ENCODE data around the gene PSMD1. TPM values are rescaled to one million over a fixed set of nuclear protein-coding genes. Genes with fewer than 3 reads are reported as not detected.
"Not testable (repeated sequence)": the region's sequence is repeated elsewhere in the genome, so short reads cannot be mapped to it uniquely, and the experiment has no call there.

Gene PSMD1
- total RNA-seq, 1 donor from 2014 or later, result 172 TPM

DNA sequence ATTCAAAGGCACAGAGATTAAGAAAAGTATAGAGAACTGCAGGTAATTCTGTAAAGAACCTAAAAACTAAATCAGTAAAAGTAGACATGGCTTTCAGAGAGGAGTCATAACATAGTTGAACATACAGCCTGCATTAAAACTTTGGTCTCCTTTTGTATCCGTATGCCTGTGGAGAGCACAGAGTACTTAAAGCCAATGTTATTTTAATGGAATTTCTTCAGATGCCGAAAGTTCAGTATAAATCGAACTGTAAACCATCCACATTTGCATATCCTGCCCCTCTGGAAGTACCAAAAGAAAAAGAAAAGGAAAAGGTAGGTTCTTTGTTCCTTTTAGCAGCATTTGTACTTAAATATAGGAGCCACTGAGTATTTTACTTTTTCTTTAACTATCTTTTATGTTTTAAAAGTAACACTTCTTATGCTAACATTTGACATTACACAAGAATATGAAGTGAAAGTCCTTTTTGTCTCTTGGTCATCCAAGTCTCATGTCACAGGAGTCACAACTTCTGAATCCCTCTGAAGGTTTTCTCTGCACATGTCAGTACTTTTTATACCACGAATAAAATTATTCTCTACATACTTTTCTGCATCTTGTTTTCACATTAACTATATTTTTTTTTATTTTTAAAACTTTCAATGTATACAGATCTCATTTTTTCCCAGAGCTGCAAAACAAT is 106.9 kb downstream of the PSMD1 start:
- H3K4me1 Mint-ChIP-seq (ENCODE audit: low read depth), result peaks cover 26% of the 10 kb centered on the region
- H3K36me3 Mint-ChIP-seq (ENCODE audit: low read depth), result peaks cover 48% of the 10 kb centered on the region
- H3K27ac Mint-ChIP-seq, result no peak overlapping the region
- no peaks in the 10 kb centered on the region for H3K9me3 Mint-ChIP-seq
- intact Hi-C loops (cut with micrococcal nuclease), result no loop called here
- no peaks in the 10 kb centered on the region for H3K27me3 Mint-ChIP-seq (ENCODE audit: insufficient read depth)
- DNase-seq (ENCODE audit: low spot score), result no peak
- no peak overlapping the region for H3K4me3 Mint-ChIP-seq

DNA sequence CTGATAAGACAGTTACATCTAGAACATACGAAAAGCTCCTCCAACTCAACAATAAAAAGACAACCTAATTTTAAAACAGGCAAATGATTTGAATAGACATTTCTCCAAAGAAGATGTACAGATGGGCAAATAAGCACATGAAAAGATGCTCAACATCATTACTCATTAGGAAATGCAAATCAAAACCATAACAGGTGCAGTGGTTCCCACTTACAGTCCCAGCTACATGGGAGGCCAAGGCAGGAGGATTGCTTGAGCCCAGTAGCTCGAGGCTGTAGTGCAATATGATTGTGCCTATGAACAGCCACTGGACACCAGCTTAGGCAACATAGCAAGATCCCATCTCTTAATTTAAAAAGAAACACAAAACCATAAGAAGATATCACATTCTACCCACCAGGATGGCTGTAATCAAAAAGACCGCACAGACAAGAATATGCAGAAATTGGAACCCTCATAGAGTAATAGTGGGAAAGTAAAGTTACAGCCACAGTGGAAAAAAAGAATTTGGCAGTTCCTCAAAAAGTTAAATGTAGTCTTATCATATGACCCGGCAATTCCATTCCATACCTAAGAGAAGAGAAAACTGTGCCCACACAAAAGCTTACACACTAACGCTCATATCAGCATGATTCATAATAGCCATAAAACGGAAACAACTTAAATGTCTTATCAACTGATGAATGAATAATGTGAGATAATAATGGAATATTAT is 111.2 kb downstream of the PSMD1 start:
- Mint-ChIP-seq H3K27me3 (ENCODE audit: insufficient read depth) (no peaks in the 10 kb centered on the region), H3K9me3 (no peaks in the 10 kb centered on the region), H3K27ac (peak overlapping the region; percentile 82), H3K4me3 (no peak overlapping the region), H3K36me3 (ENCODE audit: low read depth) (peaks cover 56% of the 10 kb centered on the region), H3K4me1 (ENCODE audit: low read depth) (peaks cover 16% of the 10 kb centered on the region)
- intact Hi-C loops (cut with micrococcal nuclease), result no loop called here
- no peak for DNase-seq (ENCODE audit: low spot score)

DNA sequence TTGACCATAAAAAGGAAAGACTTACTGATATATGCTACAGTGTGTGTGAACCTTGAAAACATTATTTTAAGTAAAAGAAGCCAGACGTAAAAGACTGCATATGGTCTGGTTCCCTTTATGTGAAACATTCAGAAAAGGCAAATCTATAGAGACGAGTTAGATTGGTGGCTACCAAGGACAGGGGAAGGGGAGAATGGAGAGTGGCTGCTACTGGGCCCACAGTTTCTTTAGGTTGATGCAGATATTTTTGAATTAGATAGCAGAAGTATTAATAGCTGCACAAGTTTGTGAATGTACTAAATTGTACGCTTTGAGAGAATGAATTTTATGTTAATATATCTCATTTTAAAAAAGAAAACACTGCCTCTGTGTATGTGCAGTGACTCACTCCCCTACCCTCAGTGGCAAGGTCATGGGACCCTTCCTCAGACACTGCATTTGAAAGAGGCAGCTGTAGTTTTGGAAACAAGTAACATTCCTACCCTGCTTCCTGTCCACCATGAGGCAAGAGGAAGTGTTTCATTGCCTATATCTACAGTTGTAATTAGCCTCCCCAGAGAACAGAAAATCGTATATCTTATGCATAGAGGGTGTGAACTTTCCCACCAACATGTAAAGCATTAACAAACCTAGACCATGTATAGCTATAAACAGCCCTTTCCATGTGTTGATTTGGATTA is 111.9 kb downstream of the PSMD1 start:
- Mint-ChIP-seq H3K27ac (peak overlapping the region; percentile 82), H3K36me3 (ENCODE audit: low read depth) (peaks cover 56% of the 10 kb centered on the region), H3K4me1 (ENCODE audit: low read depth) (peaks cover 16% of the 10 kb centered on the region), H3K9me3 (no peaks in the 10 kb centered on the region), H3K27me3 (ENCODE audit: insufficient read depth) (no peaks in the 10 kb centered on the region), H3K4me3 (no peak overlapping the region)
- intact Hi-C loops (cut with micrococcal nuclease), result no loop called here
- no peak for DNase-seq (ENCODE audit: low spot score)

DNA sequence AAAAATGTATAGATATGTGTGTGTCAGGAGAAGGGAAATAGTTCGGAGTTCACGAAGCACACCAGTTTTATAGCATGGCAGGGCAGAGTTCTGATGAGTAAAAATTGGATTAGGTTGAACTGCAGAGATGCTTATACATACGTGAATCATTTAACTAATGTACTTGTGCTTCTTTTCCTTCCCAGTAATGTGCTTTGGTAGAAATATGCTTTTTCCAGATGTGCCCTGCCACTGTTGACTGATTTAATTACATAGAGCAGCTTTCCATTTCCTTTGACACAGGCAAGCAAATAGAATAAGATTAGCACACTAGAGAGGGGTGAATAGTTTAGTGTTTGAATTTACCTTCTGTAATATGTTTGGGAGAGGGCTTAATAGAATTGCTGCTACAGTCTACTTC is 112.8 kb downstream of the PSMD1 start:
- no peaks in the 10 kb centered on the region for H3K27me3 Mint-ChIP-seq (ENCODE audit: insufficient read depth)
- H3K36me3 Mint-ChIP-seq (ENCODE audit: low read depth), result peaks cover 57% of the 10 kb centered on the region
- DNase-seq (ENCODE audit: low spot score), result no peak
- H3K27ac Mint-ChIP-seq, result no peak overlapping the region
- H3K4me3 Mint-ChIP-seq, result no peak overlapping the region
- intact Hi-C loops (cut with micrococcal nuclease), result no loop called here
- peaks cover 16% of the 10 kb centered on the region for H3K4me1 Mint-ChIP-seq (ENCODE audit: low read depth)
- no peaks in the 10 kb centered on the region for H3K9me3 Mint-ChIP-seq

DNA sequence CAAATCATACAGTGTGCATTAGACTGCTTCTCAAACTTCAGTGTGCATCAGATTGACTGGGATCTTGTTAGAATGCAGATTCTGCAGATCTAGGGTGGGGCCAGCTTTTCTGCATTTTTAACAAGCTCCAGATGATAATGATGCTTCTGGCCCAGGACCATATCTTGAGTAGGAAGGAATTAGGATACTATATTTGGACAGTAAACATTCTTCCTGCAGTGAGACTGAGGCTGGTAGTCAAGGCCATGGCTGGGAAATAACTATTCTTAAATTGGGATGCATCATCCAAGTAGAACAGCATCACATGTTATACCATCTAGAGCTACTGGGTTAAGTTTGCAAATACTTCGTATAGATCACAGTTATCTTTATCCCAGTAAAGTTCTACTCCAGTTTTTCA is 113.4 kb downstream of the PSMD1 start:
- DNase-seq (ENCODE audit: low spot score), result no peak
- H3K36me3 Mint-ChIP-seq (ENCODE audit: low read depth), result peaks cover 56% of the 10 kb centered on the region
- H3K4me3 Mint-ChIP-seq, result no peak overlapping the region
- peaks cover 16% of the 10 kb centered on the region for H3K4me1 Mint-ChIP-seq (ENCODE audit: low read depth)
- no peaks in the 10 kb centered on the region for H3K9me3 Mint-ChIP-seq
- no peak overlapping the region for H3K27ac Mint-ChIP-seq
- intact Hi-C loops (cut with micrococcal nuclease), result no loop called here
- H3K27me3 Mint-ChIP-seq (ENCODE audit: insufficient read depth), result no peaks in the 10 kb centered on the region

DNA sequence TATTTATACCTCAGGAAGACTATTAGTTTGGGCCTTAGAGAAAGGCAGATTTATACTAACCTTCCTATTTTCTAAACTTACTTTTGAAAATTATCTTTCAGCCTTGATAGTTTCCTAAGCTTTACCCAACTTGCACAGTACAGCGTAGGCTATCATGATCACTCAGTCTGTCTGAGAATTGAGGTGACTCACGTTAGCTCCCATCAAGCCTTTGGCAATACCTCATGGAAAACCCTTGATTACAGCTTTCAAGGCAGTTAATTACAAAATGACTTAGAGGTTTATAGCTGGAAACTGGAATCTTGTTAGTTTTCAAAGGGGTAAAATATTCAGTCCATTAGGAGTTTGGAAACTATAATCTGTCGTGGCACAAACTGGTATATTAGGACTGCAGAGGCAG is 115.4 kb downstream of the PSMD1 start:
- H3K27ac Mint-ChIP-seq, result no peak overlapping the region
- intact Hi-C loops (cut with micrococcal nuclease), result no loop called here
- no peaks in the 10 kb centered on the region for H3K9me3 Mint-ChIP-seq
- H3K4me1 Mint-ChIP-seq (ENCODE audit: low read depth), result peaks cover 18% of the 10 kb centered on the region
- H3K4me3 Mint-ChIP-seq, result no peak overlapping the region
- peaks cover 52% of the 10 kb centered on the region for H3K36me3 Mint-ChIP-seq (ENCODE audit: low read depth)
- no peaks in the 10 kb centered on the region for H3K27me3 Mint-ChIP-seq (ENCODE audit: insufficient read depth)
- DNase-seq (ENCODE audit: low spot score), result no peak

DNA sequence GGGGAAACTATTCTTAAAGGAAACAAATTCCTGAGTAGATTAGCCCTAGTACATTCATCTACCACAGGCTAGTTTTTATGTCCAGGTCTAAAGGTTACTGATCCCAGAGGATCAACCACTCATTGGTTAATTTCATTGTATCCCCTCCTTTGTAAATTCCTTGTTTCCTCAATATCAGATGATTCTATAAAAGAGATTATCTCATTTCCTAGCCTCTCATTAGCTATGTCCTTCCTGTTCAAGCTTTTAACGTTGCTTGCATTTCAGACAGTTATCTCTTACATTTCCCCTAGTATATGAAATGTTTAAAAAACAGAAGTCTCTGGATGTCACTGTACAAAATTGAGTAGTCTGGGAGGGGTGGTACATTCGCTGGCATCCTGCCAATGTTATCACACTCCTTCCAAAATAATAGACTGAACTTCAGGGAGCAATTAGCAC is 117.6 kb downstream of the PSMD1 start:
- Mint-ChIP-seq H3K27ac (no peak overlapping the region), H3K36me3 (ENCODE audit: low read depth) (peaks cover 42% of the 10 kb centered on the region), H3K27me3 (ENCODE audit: insufficient read depth) (no peaks in the 10 kb centered on the region), H3K9me3 (no peaks in the 10 kb centered on the region), H3K4me1 (ENCODE audit: low read depth) (peaks cover 10% of the 10 kb centered on the region), H3K4me3 (no peak overlapping the region)
- DNase-seq (ENCODE audit: low spot score), result no peak
- intact Hi-C loops (cut with micrococcal nuclease), result no loop called here

DNA sequence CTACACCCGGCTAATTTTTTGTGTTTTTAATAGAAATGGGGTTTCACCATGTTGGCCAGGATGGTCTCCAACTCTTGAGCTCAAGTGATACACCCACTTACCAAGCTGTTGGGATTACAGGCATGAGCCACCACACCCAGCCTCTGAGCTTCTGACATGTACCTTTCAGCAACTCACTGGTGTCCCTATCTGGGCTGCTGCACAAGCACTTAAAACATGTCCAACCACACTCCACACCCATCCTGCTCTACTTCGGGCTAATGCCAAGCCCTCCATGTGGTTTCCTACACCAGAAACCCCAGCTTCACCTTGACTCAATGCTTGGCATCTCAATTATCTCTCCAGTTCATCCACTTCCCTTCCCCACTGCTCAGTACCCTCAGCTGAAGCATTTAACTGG is 119.4 kb downstream of the PSMD1 start:
- intact Hi-C loops (cut with micrococcal nuclease), result no loop called here
- no peak for DNase-seq (ENCODE audit: low spot score)
- Mint-ChIP-seq H3K4me1 (ENCODE audit: low read depth) (peaks cover 18% of the 10 kb centered on the region), H3K4me3 (no peak overlapping the region), H3K9me3 (no peaks in the 10 kb centered on the region), H3K27ac (no peak overlapping the region), H3K27me3 (ENCODE audit: insufficient read depth) (no peaks in the 10 kb centered on the region), H3K36me3 (ENCODE audit: low read depth) (peaks cover 30% of the 10 kb centered on the region)

DNA sequence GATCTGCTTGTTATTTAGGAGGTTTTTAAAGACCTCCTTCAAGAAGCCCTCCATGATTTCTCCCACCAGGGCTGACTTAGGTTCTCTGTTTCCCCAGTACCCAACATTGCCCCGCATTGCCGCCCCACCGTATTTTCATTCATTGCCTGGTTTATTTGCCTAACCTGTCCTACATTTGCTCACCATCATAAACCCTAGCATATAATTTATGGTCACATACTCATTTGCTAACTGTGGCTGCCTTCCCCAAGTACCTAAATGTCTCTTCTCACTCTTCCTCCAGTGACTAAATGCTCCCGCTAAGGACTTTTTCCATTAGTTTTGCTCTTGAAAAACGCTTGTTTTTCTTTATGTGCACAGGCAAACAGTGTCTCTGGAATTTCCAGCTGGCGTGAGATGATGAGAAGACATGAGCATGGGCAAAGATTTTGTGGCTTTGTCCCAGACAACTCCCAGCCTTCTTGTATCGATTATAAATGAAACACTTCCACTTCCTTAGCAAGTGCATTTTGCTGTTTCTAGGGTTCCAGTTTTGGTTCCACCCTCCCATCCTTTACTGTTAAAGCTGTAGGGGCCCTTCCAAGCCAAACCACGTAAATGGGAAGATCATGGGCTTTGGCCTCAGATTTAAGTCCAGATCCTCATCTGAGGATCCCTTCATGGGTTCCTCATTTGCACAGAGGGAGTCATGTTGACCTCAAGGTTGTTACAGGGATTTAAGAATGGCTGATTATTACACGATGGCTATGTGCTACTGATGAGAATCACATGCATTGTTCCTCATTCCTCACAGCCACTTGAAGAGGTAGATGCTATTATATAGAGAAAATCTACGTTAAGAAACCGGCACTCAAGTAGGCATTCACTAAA is 120.7 kb downstream of the PSMD1 start:
- H3K4me3 Mint-ChIP-seq, result no peak overlapping the region
- no peak for DNase-seq (ENCODE audit: low spot score)
- H3K4me1 Mint-ChIP-seq (ENCODE audit: low read depth), result peaks cover 22% of the 10 kb centered on the region
- no peaks in the 10 kb centered on the region for H3K9me3 Mint-ChIP-seq
- H3K27me3 Mint-ChIP-seq (ENCODE audit: insufficient read depth), result no peaks in the 10 kb centered on the region
- peaks cover 23% of the 10 kb centered on the region for H3K36me3 Mint-ChIP-seq (ENCODE audit: low read depth)
- H3K27ac Mint-ChIP-seq, result peak overlapping the region; percentile 62
- intact Hi-C loops (cut with micrococcal nuclease), result no loop called here

DNA sequence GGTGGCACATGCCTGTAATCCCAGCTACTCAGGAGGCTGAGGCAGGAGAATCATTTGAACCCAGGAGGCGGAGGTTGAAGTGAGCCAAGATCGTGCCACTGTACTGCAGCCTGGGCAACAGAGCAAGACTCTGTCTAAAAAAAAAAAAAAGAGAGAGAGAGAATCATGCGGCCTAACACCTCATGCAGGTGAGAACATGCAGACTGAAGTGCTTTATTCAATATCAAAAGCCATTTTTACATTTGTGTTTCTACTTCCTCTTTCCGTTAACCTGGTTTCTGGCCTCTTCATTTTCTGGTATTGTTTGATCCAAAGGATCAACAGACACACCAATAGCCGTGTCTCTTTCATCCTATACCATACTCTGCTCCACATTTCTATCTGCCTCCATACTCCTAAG is 122.1 kb downstream of the PSMD1 start:
- intact Hi-C loops (cut with micrococcal nuclease); H3K27me3 Mint-ChIP-seq (ENCODE audit: insufficient read depth); DNase-seq (ENCODE audit: low spot score); H3K4me3 Mint-ChIP-seq; H3K9me3 Mint-ChIP-seq: not testable (repeated sequence)
- peaks cover 22% of the 10 kb centered on the region for H3K4me1 Mint-ChIP-seq (ENCODE audit: low read depth)
- peaks cover 18% of the 10 kb centered on the region for H3K36me3 Mint-ChIP-seq (ENCODE audit: low read depth)
- H3K27ac Mint-ChIP-seq, result peak overlapping the region; percentile 19

DNA sequence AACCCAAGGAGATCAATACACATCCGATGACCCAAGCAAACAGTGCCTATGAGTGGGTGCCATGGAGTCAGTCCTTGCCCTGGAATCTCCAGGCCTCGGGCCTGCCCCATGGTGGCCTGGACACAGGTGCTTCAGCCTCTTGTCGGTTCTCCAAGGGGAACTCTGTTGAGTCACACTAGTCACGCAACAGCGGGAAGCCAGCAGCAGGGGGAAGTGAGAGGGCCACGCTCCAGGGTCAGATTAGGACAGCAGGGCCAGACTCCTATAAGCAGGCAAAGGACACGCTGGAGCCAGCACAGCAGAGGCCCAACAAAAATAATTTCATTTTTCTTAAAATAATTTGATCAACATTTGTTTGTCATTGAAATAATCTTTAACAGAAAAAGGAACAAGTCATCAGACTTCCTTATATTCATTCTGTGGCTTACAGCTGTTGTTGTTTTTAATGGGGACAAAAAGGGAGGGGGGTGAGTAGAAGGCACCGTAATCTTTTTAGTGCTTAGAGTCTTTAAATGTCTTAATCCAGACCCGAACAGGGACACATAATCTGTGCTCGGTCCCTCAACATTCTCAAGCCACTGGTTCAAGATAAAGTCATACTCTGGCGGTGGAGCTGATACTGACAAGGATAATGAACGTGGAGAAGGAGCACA is 125.3 kb downstream of the PSMD1 start:
- DNase-seq (ENCODE audit: low spot score), result no peak
- Mint-ChIP-seq H3K9me3 (no peaks in the 10 kb centered on the region), H3K27me3 (ENCODE audit: insufficient read depth) (no peaks in the 10 kb centered on the region), H3K27ac (no peak overlapping the region), H3K4me1 (ENCODE audit: low read depth) (peaks cover 20% of the 10 kb centered on the region), H3K36me3 (ENCODE audit: low read depth) (peaks cover 3% of the 10 kb centered on the region), H3K4me3 (no peak overlapping the region)
- intact Hi-C loops (cut with micrococcal nuclease), result no loop called here

DNA sequence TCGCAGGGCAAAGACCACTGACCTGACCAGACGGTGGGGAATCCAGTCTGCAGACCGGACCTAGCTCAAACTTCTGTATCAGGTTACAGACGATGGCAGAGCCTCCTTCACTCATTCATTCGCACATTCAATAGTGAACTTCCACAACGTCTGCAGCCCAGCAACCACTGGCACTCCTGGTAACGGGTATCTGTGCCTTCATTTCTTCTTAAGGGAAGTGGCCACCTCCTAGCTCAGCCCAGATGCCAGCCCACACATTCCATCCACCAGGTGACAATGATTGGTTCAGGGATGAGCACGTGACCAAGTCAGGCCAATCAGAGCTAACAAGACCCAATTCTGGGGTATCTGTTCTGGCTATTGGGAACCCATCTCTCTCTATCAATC is 125.8 kb downstream of the PSMD1 start:
- peaks cover 15% of the 10 kb centered on the region for H3K4me1 Mint-ChIP-seq (ENCODE audit: low read depth)
- no peak overlapping the region for H3K27ac Mint-ChIP-seq
- no peaks in the 10 kb centered on the region for H3K9me3 Mint-ChIP-seq
- intact Hi-C loops (cut with micrococcal nuclease), result no loop called here
- no peak for DNase-seq (ENCODE audit: low spot score)
- H3K36me3 Mint-ChIP-seq (ENCODE audit: low read depth), result no peaks in the 10 kb centered on the region
- no peak overlapping the region for H3K4me3 Mint-ChIP-seq
- H3K27me3 Mint-ChIP-seq (ENCODE audit: insufficient read depth), result no peaks in the 10 kb centered on the region
